Stimulated activated CD4-positive, alpha-beta T cell treated with anti-CD3 and anti-CD28 coated beads, Interleukin-4, amount 100 ng/mL, for 1 hour (primary cell): Measurements from ENCODE around the gene AP2M1.
"Not testable (repeated sequence)": the region's sequence is repeated elsewhere in the genome, so short reads cannot be mapped to it uniquely, and the experiment has no call there.

Source experiments
- DNase-seq: peaks from one replicate; pipeline ENCODE4 v3.0.0-alpha.2; 2020

AP2M1 gene

GRCh38 chr3:184174646-184175492, at the start of gene AP2M1:
Gene AP2M1 (plus strand): TSS chr3:184174855. CDS start chr3:184176994, 2,139 bp downstream.
- DNase-seq, result peak; percentile 97

DNA sequence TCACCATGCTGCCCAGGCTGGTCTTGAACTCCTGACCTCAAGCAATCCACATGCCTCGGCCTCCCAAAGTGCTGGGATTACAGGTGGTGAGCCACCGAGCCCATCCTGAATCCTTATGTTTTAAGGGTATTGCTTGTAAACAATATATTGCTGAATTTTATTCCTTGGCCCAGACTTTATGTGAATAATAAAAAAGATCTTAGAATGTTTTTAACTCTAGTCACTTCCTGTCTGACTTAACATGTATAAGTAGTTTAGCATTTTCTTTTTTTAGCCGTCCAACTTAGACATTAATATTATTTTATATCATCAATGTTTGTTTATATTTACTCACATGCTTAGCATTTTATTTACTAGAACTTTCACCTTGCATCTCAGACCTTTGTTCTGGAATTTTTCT, 48.6 kb upstream of the AP2M1 start:
- DNase-seq, result no peak

GRCh38 chr3:184129012-184129411, 45.6 kb upstream of the AP2M1 start:
- DNase-seq, result no peak

DNA sequence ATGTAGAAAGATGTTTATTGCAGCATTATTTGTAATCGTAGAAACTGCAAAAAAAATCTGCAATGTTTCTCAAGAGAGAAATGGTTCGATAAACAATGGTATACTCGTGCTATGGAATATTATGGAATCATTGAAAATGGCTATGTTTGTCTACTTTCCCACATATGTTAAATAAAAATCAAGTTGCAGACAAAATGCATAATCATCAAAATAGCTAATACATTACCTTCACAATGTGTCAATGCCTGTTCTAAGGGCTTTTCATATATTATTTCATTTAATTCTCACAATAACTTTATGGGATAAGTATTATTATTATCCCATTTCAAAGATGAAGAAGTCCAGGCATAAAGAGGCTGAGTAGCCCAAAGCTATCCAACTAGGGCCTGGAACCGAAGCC, 41.7 kb upstream of the AP2M1 start:
- no peak for DNase-seq

DNA sequence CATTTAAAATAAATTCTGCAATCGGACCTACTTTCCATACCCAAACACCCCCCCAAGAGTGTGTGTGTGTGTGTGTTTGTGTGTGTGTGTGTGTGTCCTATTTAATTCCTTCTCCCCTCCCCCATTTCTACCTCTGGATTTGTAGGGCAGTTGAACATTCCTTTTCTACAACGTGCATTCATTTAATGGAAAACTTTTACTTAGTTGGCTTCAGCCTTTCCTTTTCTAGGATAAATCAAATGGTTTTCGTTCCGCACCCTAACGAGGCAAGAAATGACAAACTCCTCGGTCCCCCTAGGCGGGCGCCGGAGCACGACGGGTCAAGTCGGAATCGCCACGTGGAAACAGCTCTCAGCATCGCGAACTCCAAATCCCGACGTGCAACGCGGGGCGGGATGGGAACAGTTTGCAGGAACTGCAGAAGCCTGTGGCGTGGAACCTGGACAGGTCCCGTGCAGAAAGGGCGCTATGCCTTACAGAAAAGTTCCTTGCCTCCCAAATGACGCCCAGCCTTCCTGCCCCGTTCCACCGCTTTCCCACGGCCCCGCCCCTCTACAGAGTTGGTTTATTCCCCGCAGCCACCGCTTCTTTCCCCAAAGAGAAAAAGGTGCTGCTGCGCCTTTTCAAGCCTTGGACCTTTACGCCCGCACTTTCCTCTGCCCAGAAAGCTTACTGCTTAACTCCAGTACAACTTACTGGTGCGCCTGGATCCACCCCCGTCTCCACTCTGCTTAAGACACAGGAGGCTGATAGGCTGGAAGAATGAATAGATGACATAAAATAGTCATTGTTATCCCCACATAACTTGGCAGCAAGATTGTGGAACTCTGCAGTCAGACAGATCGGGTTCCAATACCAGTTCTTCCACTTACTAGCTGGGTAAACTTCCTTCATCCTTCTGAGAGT, 40.6 kb upstream of the AP2M1 start:
- peak; percentile 67 for DNase-seq

DNA sequence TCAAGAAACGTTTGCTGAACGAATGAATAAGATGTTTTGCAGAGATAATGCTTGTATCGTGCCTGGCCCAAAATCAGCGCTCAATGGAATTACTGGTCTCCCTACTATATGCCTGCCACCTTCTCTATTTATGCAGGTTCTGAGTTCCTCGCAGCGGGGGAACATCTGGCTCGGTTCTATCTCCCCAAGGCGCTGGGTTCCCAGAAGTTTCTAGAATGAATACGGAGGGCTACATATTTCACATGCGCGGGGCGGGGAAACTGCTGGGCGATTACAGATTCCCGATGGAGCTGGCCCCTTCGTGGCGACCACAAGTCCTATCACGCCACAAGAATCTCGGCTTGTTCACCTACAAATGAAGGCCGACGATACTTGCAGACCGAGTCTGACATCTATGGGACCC, 39.9 kb upstream of the AP2M1 start:
- no peak for DNase-seq

DNA sequence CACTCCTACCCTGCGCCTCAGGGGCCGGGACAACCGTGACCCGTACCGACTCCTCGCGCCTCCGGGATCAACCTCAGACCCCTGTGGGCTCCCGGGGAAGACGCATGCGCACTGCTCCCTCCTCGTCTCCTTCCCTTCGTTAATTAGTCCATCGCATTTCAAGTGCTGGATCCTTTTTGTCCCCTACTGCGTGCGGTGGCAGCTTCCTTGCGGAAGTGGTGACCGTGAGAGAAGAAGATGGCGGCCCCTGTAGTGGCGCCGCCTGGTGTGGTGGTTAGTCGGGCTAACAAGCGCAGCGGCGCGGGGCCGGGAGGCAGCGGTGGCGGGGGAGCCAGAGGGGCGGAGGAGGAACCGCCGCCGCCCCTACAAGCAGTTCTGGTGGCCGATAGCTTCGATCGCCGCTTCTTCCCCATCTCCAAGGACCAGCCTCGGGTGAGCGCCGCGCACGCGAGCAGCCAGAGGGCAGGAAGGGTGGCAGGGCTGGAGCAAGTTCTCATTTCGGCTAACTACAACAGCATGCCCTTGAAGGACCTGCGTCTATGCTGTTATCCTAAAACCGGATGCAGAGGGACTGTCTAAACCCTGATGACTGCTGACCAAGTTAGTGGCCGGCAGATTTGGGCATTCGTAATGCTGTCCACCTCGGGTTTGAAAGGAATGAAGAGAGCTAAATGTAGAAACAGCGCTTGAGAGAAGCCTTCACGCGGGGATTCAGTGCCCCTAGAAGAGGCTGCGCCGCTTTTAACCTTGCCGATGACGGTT, 39.3 kb upstream of the AP2M1 start, which contains the start of gene EIF2B5:
Gene EIF2B5 (plus strand): TSS at position 210 of the 762 bp plus-strand sequence. CDS start 28 bp downstream, at position 238.
- peak; percentile 84 for DNase-seq

DNA sequence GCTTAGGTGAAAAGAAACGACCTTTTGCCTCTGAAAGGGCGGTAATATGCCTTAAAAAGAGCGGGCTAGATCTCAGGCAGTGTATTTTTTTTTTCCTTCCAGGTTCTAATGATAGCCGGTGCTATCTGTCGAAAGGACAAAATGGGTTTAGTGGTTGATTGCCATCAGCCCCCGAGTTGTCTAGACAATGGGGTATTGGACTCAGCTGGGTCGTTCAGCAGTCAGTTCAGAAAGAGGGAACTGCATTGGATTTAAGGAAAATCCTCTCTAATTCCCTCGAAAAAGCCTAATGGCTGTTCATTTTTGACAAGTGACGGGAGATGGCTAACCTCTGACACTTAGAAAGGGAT, 38.8 kb upstream of the AP2M1 start:
- DNase-seq, result no peak

- no peak for DNase-seq
These were observed 34.2 kb upstream of the AP2M1 start for GRCh38 chr3:184140436-184140835.

DNA sequence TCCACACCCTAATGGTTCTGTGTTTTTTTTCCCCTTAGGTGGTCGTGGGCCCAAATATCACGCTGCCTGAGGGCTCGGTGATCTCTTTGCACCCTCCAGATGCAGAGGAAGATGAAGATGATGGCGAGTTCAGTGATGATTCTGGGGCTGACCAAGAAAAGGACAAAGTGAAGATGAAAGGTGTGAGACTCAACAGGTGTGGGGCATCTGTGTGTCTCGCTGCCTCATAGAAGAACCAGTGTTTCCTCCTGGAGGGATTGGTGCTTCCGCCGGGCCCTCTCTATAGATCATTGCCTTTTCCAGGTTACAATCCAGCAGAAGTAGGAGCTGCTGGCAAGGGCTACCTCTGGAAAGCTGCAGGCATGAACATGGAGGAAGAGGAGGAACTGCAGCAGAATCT, 32.5 kb upstream of the AP2M1 start:
- DNase-seq, result no peak

DNA sequence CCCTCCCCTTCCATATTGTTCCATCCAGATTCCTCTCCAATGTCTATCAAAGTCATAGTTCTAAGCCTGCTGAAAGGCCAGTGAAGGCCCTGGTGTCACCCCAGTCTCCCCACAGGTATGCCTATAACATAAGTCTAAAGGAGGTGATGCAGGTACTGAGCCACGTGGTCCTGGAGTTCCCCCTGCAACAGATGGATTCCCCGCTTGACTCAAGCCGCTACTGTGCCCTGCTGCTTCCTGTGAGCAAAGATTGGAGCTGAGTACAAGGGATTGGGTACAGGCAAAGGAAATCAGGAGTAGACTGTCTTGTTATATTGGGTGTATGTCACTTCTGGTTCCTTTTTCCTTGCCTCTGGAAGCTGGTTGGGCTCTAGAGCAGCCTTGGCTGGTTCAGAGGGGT, 31.3 kb upstream of the AP2M1 start:
- DNase-seq, result no peak

GRCh38 chr3:184144505-184144904, 30.1 kb upstream of the AP2M1 start:
- no peak for DNase-seq

GRCh38 chr3:184145111-184145524, 29.5 kb upstream of the AP2M1 start:
- peak; percentile 20 for DNase-seq

DNA sequence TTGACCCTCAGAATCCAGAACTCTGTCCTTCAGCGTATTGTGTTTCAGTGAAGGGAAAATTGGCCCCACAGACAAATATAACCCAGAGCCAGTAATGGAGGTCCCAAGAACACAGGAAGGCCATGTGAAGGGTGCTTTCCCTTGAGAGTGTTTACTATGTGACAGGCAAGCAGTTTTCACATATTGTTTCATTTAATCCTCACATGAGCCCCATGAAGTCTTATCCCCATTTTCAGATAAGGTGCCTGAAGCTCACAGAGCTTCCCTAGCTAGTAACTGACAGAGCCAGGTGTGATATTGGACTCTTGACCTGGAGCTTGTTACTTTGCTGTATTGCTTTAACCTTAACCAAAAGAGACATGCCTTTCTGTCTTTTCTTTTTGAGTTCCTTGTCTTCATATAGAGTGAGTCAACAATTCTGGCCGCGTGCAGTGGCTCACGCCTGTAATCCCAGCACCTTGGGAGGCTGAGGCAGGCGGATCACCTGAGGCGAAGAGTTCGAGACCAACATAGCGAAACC, 28.8 kb upstream of the AP2M1 start:
- no peak for DNase-seq

- DNase-seq, result no peak
These were observed 26.6 kb upstream of the AP2M1 start for GRCh38 chr3:184148076-184148475.

GRCh38 chr3:184149123-184149522, 25.5 kb upstream of the AP2M1 start:
- DNase-seq, result no peak

GRCh38 chr3:184149770-184150169, 24.9 kb upstream of the AP2M1 start:
- DNase-seq, result not testable (repeated sequence)

GRCh38 chr3:184154885-184155643, 19.6 kb upstream of the AP2M1 start, which contains the start of gene DVL3:
Gene DVL3 (plus strand): TSS chr3:184155377. CDS start chr3:184155636, 259 bp downstream.
- DNase-seq, result peak; percentile 45

- peak; percentile 54 for DNase-seq
These were observed 18.8 kb upstream of the AP2M1 start for GRCh38 chr3:184155644-184156521.

- no peak for DNase-seq
These were observed 18.1 kb upstream of the AP2M1 start for GRCh38 chr3:184156522-184156955.

DNA sequence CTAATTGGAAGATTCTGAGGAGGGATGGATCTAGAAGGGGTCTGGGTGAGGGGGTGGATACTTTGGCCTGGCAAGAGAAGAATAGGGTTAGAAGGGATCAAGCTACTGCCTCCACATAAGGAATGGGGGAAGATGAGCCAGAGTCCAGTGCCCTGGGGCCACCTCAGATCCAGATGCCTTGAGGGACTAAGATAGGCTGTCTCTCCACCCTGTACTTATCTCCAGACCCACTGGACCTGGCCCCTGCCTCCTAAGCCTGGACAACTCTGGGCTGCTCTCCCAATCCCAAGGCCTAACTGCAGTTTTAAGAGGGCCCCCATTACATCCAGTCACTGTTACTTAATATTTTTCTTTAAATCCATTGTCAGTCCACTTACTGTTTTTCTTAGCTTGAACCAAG, 17.4 kb upstream of the AP2M1 start:
- no peak for DNase-seq
